OCI-LY1 (cell line): ENCODE measurements around the gene DIP2A.
"Not testable (repeated sequence)": the region's sequence is repeated elsewhere in the genome, so short reads cannot be mapped to it uniquely, and the experiment has no call there.

Experiments used
- H2AFZ ChIP-seq: fragments of 200-600 bp; sonication (generic), shearing (Covaris generic); 2 replicates; pipeline ENCODE4 v1.6.0; 2014; ENCODE audit warnings: antibody characterized with exemption, mild to moderate bottlenecking, low read length
- H3F3A ChIP-seq: fragments of 200-600 bp; sonication (generic), shearing (Covaris generic); 2 replicates; pipeline ENCODE4 v1.6.0; 2014; ENCODE audit warnings: mild to moderate bottlenecking, antibody characterized with exemption, low read length, moderate library complexity; ENCODE audit not compliant: insufficient read depth
- H3K27ac ChIP-seq: fragments of 200-600 bp; sonication (generic); 2 replicates; pipeline ENCODE4 v1.5.1; 2014; ENCODE audit warnings: low read length, mixed run types, mild to moderate bottlenecking, low read depth; ENCODE audit not compliant: poor library complexity, severe bottlenecking
- H3K27me3 ChIP-seq: fragments of 200-600 bp; sonication (generic); 2 replicates; pipeline ENCODE4 v1.6.0; 2014; ENCODE audit warnings: antibody characterized with exemption, mild to moderate bottlenecking, low read length, moderate library complexity; ENCODE audit not compliant: insufficient read depth
- H3K36me3 ChIP-seq: fragments of 200-600 bp; sonication (generic); 2 replicates; pipeline ENCODE4 v1.6.1; 2014; ENCODE audit warnings: mild to moderate bottlenecking, antibody characterized with exemption, low read length, moderate library complexity, mixed read lengths; ENCODE audit not compliant: insufficient read depth
- H3K4me1 ChIP-seq: fragments of 200-600 bp; sonication (generic); 2 replicates; pipeline ENCODE4 v1.5.1; 2014; ENCODE audit warnings: mild to moderate bottlenecking, low read length, moderate library complexity; ENCODE audit not compliant: insufficient read depth, severe bottlenecking
- H3K4me2 ChIP-seq: fragments of 200-600 bp; sonication (generic), shearing (Covaris generic); 2 replicates; pipeline ENCODE4 v1.6.1; 2014; ENCODE audit warnings: low read length
- H3K4me3 ChIP-seq: fragments of 200-600 bp; sonication (generic); 2 replicates; pipeline ENCODE4 v1.5.1; 2014; ENCODE audit warnings: low read length, low read depth, mild to moderate bottlenecking, mixed read lengths; ENCODE audit not compliant: poor library complexity, severe bottlenecking
- H3K79me2 ChIP-seq: fragments of 200-600 bp; shearing (Covaris generic); 2 replicates; pipeline ENCODE4 v1.6.1; 2016; ENCODE audit warnings: mixed run types, low read length, mixed read lengths; ENCODE audit not compliant: insufficient read depth
- H3K9ac ChIP-seq: fragments of 200-600 bp; sonication (generic), shearing (Covaris generic); 2 replicates; pipeline ENCODE4 v1.6.1; 2014; ENCODE audit warnings: mild to moderate bottlenecking, low read length, mixed read lengths
- H3K9me2 ChIP-seq: fragments of 200-600 bp; sonication (generic), shearing (Covaris generic); 2 replicates; pipeline ENCODE4 v1.6.1; 2014; ENCODE audit warnings: low read depth, mild to moderate bottlenecking, low read length, mixed read lengths
- H3K9me3 ChIP-seq: fragments of 200-600 bp; shearing (Covaris generic); 2 replicates; pipeline ENCODE4 v1.6.1; 2014; ENCODE audit warnings: low read length, mixed read lengths
- H4K20me1 ChIP-seq: fragments of 200-600 bp; sonication (generic), shearing (Covaris generic); 2 replicates; pipeline ENCODE4 v1.6.0; 2016; ENCODE audit warnings: mild to moderate bottlenecking, low read length; ENCODE audit not compliant: insufficient read depth
- CTCF ChIP-seq: fragments of 200-600 bp; sonication (generic), shearing (Covaris generic); IDR thresholded peaks from 2 replicates; pipeline ENCODE4 v1.5.1; 2017; ENCODE audit warnings: mild to moderate bottlenecking, antibody characterized with exemption, low read length, moderate library complexity, mixed read lengths
- EZH2 ChIP-seq: fragments of 200-600 bp; sonication (generic), shearing (Covaris generic); IDR thresholded peaks from 2 replicates; pipeline ENCODE4 v1.8.0; 2017; ENCODE audit warnings: borderline replicate concordance, mixed run types, mild to moderate bottlenecking, antibody characterized with exemption, low read length, moderate library complexity, mixed read lengths

The DIP2A gene

DNA sequence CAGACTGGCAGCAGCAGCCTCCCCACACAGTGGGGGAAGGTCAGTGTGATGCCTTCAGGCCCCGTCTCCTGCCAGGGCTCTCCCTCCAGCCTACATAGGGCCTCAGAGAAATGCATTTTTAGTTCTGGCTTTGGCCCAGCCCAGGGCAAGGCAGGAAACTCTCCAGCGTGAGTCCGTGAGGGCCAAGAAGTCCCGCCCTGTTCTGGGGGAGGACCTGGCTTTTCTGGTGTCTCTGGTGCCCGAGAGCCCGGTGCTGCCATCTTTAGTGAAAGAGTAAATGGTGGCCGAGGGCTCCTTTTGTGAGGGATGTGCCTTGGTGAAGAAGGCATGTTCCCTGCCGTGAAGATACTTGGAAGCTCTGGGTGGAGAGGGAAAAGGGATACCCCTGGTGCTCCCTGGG lies 14.8 kb upstream of the DIP2A start:
- H3K27me3 ChIP-seq = no peaks in the 10 kb centered on the region
- no peaks in the 10 kb centered on the region for H3K79me2 ChIP-seq
- H3K9ac ChIP-seq = no peak overlapping the region
- no peak overlapping the region for H3K4me3 ChIP-seq
- TF ChIP-seq CTCF (no peak), EZH2 (no peak)
- peaks cover 80% of the 10 kb centered on the region for H3K36me3 ChIP-seq
- no peaks in the 10 kb centered on the region for H3K9me2 ChIP-seq
- no peaks in the 10 kb centered on the region for H3K4me1 ChIP-seq
- no peaks in the 10 kb centered on the region for H3F3A ChIP-seq
- no peak overlapping the region for H3K4me2 ChIP-seq
- H3K27ac ChIP-seq = no peak overlapping the region
- H4K20me1 ChIP-seq = no peaks in the 10 kb centered on the region
- no peaks in the 10 kb centered on the region for H3K9me3 ChIP-seq
- H2AFZ ChIP-seq = no peak overlapping the region

- Histone ChIP-seq H4K20me1 (no peaks in the 10 kb centered on the region), H3K9me3 (no peaks in the 10 kb centered on the region), H3K79me2 (no peaks in the 10 kb centered on the region), H3K4me2 (no peak overlapping the region), H3K36me3 (peaks cover 48% of the 10 kb centered on the region), H3K4me1 (no peaks in the 10 kb centered on the region), H3K9ac (no peak overlapping the region), H3K4me3 (no peak overlapping the region), H2AFZ (no peak overlapping the region), H3F3A (no peaks in the 10 kb centered on the region), H3K27ac (no peak overlapping the region), H3K9me2 (no peaks in the 10 kb centered on the region), H3K27me3 (no peaks in the 10 kb centered on the region)
- no peak for TF ChIP-seq CTCF
- TF ChIP-seq EZH2 = no peak
These were observed 10.6 kb upstream of the DIP2A start for GRCh38 chr21:46448108-46448507.

DNA sequence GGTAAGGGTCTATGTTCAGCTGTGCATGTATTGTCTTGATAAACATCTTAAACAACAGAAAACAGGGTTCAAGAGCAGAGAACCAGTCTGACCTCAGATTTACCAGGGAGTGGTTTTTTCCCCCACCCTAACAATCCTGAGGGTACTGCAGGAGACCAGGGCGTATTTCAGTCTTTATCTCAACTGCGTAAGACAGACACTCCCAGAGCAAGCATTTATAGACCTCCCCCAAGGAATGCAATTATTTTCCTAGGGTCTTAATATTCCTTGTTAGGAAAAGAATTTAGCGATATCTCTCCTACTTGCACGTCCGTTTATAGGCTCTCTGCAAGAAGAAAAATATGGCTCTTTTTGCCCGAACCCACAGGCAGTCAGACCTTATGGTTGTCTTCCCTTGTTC lies 9.8 kb upstream of the DIP2A start:
- H2AFZ ChIP-seq, H3F3A ChIP-seq, H3K4me1 ChIP-seq, H3K9me2 ChIP-seq, H4K20me1 ChIP-seq, H3K9ac ChIP-seq, H3K27me3 ChIP-seq, H3K27ac ChIP-seq, H3K4me2 ChIP-seq, H3K9me3 ChIP-seq, H3K4me3 ChIP-seq, H3K79me2 ChIP-seq: not testable (repeated sequence)
- peaks cover 41% of the 10 kb centered on the region for H3K36me3 ChIP-seq

DNA sequence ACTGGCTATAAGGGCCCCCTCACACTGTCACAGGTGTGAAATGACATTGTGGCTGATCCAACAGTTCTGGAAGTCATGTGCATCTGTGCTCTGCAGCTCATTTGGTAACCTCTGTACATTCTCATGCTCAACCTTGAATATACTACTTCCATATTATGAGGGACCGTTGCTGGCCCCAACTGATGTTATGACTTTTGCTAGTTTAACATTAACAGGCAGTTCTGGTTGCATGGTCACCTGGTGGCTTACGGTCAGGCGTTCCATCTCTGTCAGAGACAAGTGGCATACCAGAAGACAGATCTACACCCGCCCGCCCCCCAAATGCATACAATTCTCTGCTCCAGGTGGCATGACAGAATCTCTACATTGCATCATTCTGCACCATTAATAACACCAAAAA lies 6.0 kb upstream of the DIP2A start:
- Histone ChIP-seq H4K20me1 (no peaks in the 10 kb centered on the region), H3K27me3 (no peaks in the 10 kb centered on the region), H2AFZ (no peak overlapping the region), H3K27ac (no peak overlapping the region), H3K9ac (no peak overlapping the region), H3K36me3 (peaks cover 31% of the 10 kb centered on the region), H3K4me1 (peaks cover 15% of the 10 kb centered on the region), H3K79me2 (peaks cover 3% of the 10 kb centered on the region; the same call in 1 of the 2 replicates), H3K9me2 (no peaks in the 10 kb centered on the region), H3K4me3 (no peak overlapping the region), H3K9me3 (no peaks in the 10 kb centered on the region), H3K4me2 (no peak overlapping the region), H3F3A (no peaks in the 10 kb centered on the region)
- no peak for TF ChIP-seq CTCF
